Kidney glomerular epithelial cell (primary cell): Measurements from ENCODE around the gene RASSF4.
A peak's percentile ranks its signal among the peaks of the same experiment; 100 is the strongest.

Experiments used
- DNase-seq: peaks from one replicate; lab custom pipeline; 2025; lab: John Stamatoyannopoulos, UW

RASSF4 gene

GRCh38 chr10:44959247-44960087, at the start of gene RASSF4:
Gene RASSF4 (plus strand): TSS chr10:44959802. CDS start chr10:44970203, 10,401 bp downstream.
- DNase-seq = peak; percentile 70

- no peak for DNase-seq
Measured at GRCh38 chr10:44909910-44910309, 49.7 kb upstream of the RASSF4 start.

- DNase-seq = no peak
Measured at GRCh38 chr10:44910602-44911001, 49.0 kb upstream of the RASSF4 start.

- DNase-seq = peak; percentile 88
Measured at GRCh38 chr10:44911081-44911540, 48.5 kb upstream of the RASSF4 start, which contains the start of gene TMEM72. Gene TMEM72 (plus strand): TSS chr10:44911337. CDS start chr10:44911513, 176 bp downstream.

- DNase-seq = no peak
Measured at GRCh38 chr10:44911951-44912350, 47.7 kb upstream of the RASSF4 start.

- no peak for DNase-seq
Measured at GRCh38 chr10:44913350-44914081, 46.1 kb upstream of the RASSF4 start.

GRCh38 chr10:44914891-44915290, 44.7 kb upstream of the RASSF4 start:
- DNase-seq = no peak

- no peak for DNase-seq
Measured at GRCh38 chr10:44916429-44916828, 43.2 kb upstream of the RASSF4 start.

- DNase-seq = no peak
Measured at GRCh38 chr10:44917848-44918247, 41.8 kb upstream of the RASSF4 start.

- DNase-seq = no peak
Measured at GRCh38 chr10:44920252-44920651, 39.4 kb upstream of the RASSF4 start.

- no peak for DNase-seq
Measured at GRCh38 chr10:44921061-44921460, 38.5 kb upstream of the RASSF4 start.

- no peak for DNase-seq
Measured at GRCh38 chr10:44921506-44921905, 38.1 kb upstream of the RASSF4 start.

GRCh38 chr10:44922021-44922420, 37.6 kb upstream of the RASSF4 start:
- no peak for DNase-seq

GRCh38 chr10:44922796-44923545, 36.6 kb upstream of the RASSF4 start:
- no peak for DNase-seq

GRCh38 chr10:44923611-44924010, 36.0 kb upstream of the RASSF4 start:
- DNase-seq = no peak

- no peak for DNase-seq
Measured at GRCh38 chr10:44924261-44925040, 35.2 kb upstream of the RASSF4 start.

GRCh38 chr10:44925224-44925623, 34.4 kb upstream of the RASSF4 start:
- DNase-seq = no peak

GRCh38 chr10:44925811-44926750, 33.5 kb upstream of the RASSF4 start:
- DNase-seq = no peak

- DNase-seq = no peak
Measured at GRCh38 chr10:44926751-44927351, 32.8 kb upstream of the RASSF4 start.

GRCh38 chr10:44927352-44927751, 32.2 kb upstream of the RASSF4 start:
- DNase-seq = peak; percentile 56
